HCT116 (cell line): Measurements from ENCODE around the gene ZPR1.

ENCODE experiments used
- CEBPB ChIP-seq: IDR thresholded peaks from 2 replicates; pipeline ENCODE4 v1.6.1; 2012; ENCODE audit warnings: low read depth
- CTCF ChIP-seq, 3 experiments: fragments of 200-600 bp in 1 of 3; sonication (generic) in 1 of 3; IDR thresholded peaks in 2 of 3; conservative IDR thresholded peaks in 1 of 3; 2 replicates each; pipeline ENCODE4 v1.5.1; 2012 to 2017; ENCODE audit warnings: low read depth in 2 of 3, low read length in 2 of 3, antibody characterized with exemption in 1 of 3, borderline replicate concordance in 1 of 3, control low read depth in 1 of 3, mild to moderate bottlenecking in 1 of 3, mixed read lengths in 1 of 3, mixed run types in 1 of 3, moderate library complexity in 1 of 3; ENCODE audit not compliant: insufficient read depth in 1 of 3
- EZH2 ChIP-seq: fragments of 200-600 bp; sonication (generic); IDR thresholded peaks from 2 replicates; pipeline ENCODE4 v1.6.1; 2017; ENCODE audit warnings: antibody characterized with exemption, mixed run types
- EZH2phosphoT487 ChIP-seq: fragments of 200-600 bp; IDR thresholded peaks from 2 replicates; pipeline ENCODE4 v1.6.1; 2018; ENCODE audit warnings: antibody characterized with exemption, borderline replicate concordance
- POLR2A ChIP-seq: IDR thresholded peaks from 2 replicates; pipeline ENCODE4 v1.7.0; 2011; ENCODE audit warnings: borderline replicate concordance; ENCODE audit not compliant: insufficient read depth, insufficient read length; ENCODE audit errors: extremely low read depth
- POLR2AphosphoS5 ChIP-seq: IDR thresholded peaks from 2 replicates; pipeline ENCODE4 v1.6.1; 2011; ENCODE audit warnings: mild to moderate bottlenecking, low read depth, low read length, moderate library complexity
- RAD21 ChIP-seq: IDR thresholded peaks from 2 replicates; pipeline ENCODE4 v1.6.1; 2012; ENCODE audit warnings: low read depth, mild to moderate bottlenecking
- REST ChIP-seq: IDR thresholded peaks from 2 replicates; pipeline ENCODE4 v1.6.1; 2012; ENCODE audit warnings: low read depth
- SRF ChIP-seq: IDR thresholded peaks from 2 replicates; pipeline ENCODE4 v1.6.1; 2012; ENCODE audit warnings: low read depth
- ZNF274 ChIP-seq: fragments of 200-500 bp; sonication (Bioruptor generic); IDR thresholded peaks from 2 replicates; pipeline ENCODE4 v1.6.1; 2014; ENCODE audit warnings: mild to moderate bottlenecking, low read depth, low read length, inconsistent platforms
- TF ChIP-seq, protein P1 (sequence below): IDR thresholded peaks from 2 replicates; pipeline ENCODE4 v1.6.1; 2012

DNA sequence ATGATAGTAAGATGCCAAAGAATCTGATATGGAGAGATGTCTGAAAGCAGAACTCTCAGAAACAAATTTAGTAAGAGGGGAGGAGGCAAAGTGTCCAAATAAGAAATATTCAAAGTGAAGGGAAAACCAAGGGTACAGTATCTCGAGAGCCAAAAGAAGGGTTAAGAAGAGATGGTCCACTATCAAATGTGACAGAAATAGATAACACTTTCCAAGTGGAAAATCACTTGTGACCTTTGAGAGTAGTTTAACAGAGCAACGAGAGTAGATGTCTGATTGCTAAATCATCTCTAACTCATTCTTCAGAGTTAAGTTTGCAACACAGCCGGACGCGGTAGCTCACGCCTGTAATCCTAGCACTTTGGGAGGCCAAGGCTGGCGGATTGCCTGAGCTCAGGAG lies 10.8 kb downstream of the ZPR1 start:
- TF ChIP-seq CTCF (IDR thresholded peaks at IDR 0.05 in 2 of 3, conservative IDR thresholded peaks at IDR 0.05 in 1 of 3; ENCODE audit: borderline replicate concordance in 1 of 3, insufficient read depth in 1 of 3, low read depth in 2 of 3, low read length in 2 of 3) (no peak), CEBPB (no peak), EZH2phosphoT487 (no peak), POLR2A (no peak), RAD21 (no peak), ZNF274 (no peak), SRF (no peak), POLR2AphosphoS5 (no peak), EZH2 (no peak), REST (no peak)
- TF ChIP-seq, protein P1, sequence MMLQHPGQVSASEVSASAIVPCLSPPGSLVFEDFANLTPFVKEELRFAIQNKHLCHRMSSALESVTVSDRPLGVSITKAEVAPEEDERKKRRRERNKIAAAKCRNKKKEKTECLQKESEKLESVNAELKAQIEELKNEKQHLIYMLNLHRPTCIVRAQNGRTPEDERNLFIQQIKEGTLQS: no peak
